HepG2 (cell line): ENCODE measurements around the gene SEBOX. TPM values are rescaled to one million over a fixed set of nuclear protein-coding genes. Genes with fewer than 3 reads are reported as not detected.

Experiments used
- ARID2 ChIP-seq: sonication (generic); formaldehyde crosslinking; IDR thresholded peaks from 2 replicates; pipeline ENCODE4 v1.8.1; 2022; ENCODE audit warnings: mild to moderate bottlenecking, missing genetic modification reagents, borderline replicate concordance
- ARNT ChIP-seq: fragments of 450-650 bp; IDR thresholded peaks from 2 replicates; pipeline ENCODE4 v1.6.1; 2017
- CREM ChIP-seq, 2 experiments: sonication (generic) in 1 of 2; formaldehyde crosslinking in 1 of 2; IDR thresholded peaks; 2 replicates each; pipeline versions ENCODE4 v1.4.0 to v1.6.1; 2016 to 2020; ENCODE audit warnings: antibody characterized with exemption in 1 of 2, mild to moderate bottlenecking in 1 of 2, missing genetic modification reagents in 1 of 2
- ERF ChIP-seq: IDR thresholded peaks from 2 replicates; pipeline ENCODE4 v1.6.1; 2018; ENCODE audit warnings: missing biosample characterization, missing genetic modification reagents
- HOXA7 ChIP-seq: sonication (generic); formaldehyde crosslinking; IDR thresholded peaks from 2 replicates; pipeline ENCODE4 v1.8.1; 2022; ENCODE audit warnings: mild to moderate bottlenecking, missing genetic modification reagents, moderate library complexity
- IKZF1 ChIP-seq: fragments of 450-650 bp; IDR thresholded peaks from 2 replicates; pipeline ENCODE4 v1.7.1; 2016
- MBD4 ChIP-seq: IDR thresholded peaks from 2 replicates; pipeline ENCODE4 v1.6.1; 2012; ENCODE audit warnings: low read length, inconsistent platforms, borderline replicate concordance
- MED1 ChIP-seq: sonication (generic); formaldehyde crosslinking; IDR thresholded peaks from 2 replicates; pipeline ENCODE4 v1.4.0; 2020; ENCODE audit warnings: missing genetic modification reagents
- PBX3 ChIP-seq: sonication (generic); formaldehyde crosslinking; IDR thresholded peaks from 2 replicates; pipeline ENCODE4 v1.8.1; 2023; ENCODE audit warnings: missing genetic modification reagents, inconsistent platforms, borderline replicate concordance
- TIGD3 ChIP-seq: sonication (generic); formaldehyde crosslinking; IDR thresholded peaks from 2 replicates; pipeline ENCODE4 v1.5.1; 2020; ENCODE audit warnings: mild to moderate bottlenecking, missing genetic modification reagents, borderline replicate concordance
- ZBTB26 ChIP-seq: IDR thresholded peaks from 2 replicates; pipeline ENCODE4 v1.6.1; 2016; ENCODE audit warnings: missing compliant biosample characterization, missing genetic modification reagents, borderline replicate concordance
- ZNF253 ChIP-seq: sonication (generic); formaldehyde crosslinking; IDR thresholded peaks from 2 replicates; pipeline ENCODE4 v1.8.0; 2022; ENCODE audit warnings: mild to moderate bottlenecking, missing genetic modification reagents, borderline replicate concordance
- ZNF292 ChIP-seq: sonication (generic); formaldehyde crosslinking; IDR thresholded peaks from 2 replicates; pipeline ENCODE4 v1.8.1; 2022; ENCODE audit warnings: mild to moderate bottlenecking, low read depth, missing genetic modification reagents, borderline replicate concordance
- polyA plus RNA-seq, 8 experiments: library from polyadenylated mRNA; depleted of rRNA in 3 of 8; stranded (reverse) in 7 of 8; unstranded in 1 of 8; fragments of >200 nt; fragmentation: Illumina TruSeq in 4 of 8; extraction: Trizol in 4 of 8; gene quantifications; 2 replicates each; pipeline versions ENCODE4 v1.2.1 to v1.2.3, GENCODE V29; 2011 to 2016; ENCODE audit warnings: low read depth in 4 of 8, missing spikeins in 1 of 8, mixed read lengths in 1 of 8; ENCODE audit not compliant: insufficient read depth in 1 of 8
- total RNA-seq, 5 experiments: library from RNA; depleted of rRNA; stranded (reverse); fragments of >200 nt; fragmentation: Illumina TruSeq; extraction: Trizol; gene quantifications; 2 replicates each; pipeline ENCODE4 v1.2.3, GENCODE V29; 2016; ENCODE audit warnings: low read depth in 1 of 5
- TF ChIP-seq, protein P1 (sequence below): sonication (generic); formaldehyde crosslinking; IDR thresholded peaks from 2 replicates; pipeline ENCODE4 v1.4.0; 2020; ENCODE audit warnings: mild to moderate bottlenecking, missing genetic modification reagents
- TF ChIP-seq, protein P2 (sequence below): sonication (generic); formaldehyde crosslinking; IDR thresholded peaks from 2 replicates; pipeline ENCODE4 v1.5.0; 2020; ENCODE audit warnings: mild to moderate bottlenecking, missing genetic modification reagents

The SEBOX gene
- total and polyA plus RNA-seq, 2 of the 13 experiments (the other 11 are each of a cell fraction or from before 2014, with no cell fraction given): not detected

GRCh38 chr17:28335201-28335958 lies 29.6 kb downstream of the SEBOX start, which contains the start of the genes IFT20 and TNFAIP1 (continued):
- TF ChIP-seq, protein P1, sequence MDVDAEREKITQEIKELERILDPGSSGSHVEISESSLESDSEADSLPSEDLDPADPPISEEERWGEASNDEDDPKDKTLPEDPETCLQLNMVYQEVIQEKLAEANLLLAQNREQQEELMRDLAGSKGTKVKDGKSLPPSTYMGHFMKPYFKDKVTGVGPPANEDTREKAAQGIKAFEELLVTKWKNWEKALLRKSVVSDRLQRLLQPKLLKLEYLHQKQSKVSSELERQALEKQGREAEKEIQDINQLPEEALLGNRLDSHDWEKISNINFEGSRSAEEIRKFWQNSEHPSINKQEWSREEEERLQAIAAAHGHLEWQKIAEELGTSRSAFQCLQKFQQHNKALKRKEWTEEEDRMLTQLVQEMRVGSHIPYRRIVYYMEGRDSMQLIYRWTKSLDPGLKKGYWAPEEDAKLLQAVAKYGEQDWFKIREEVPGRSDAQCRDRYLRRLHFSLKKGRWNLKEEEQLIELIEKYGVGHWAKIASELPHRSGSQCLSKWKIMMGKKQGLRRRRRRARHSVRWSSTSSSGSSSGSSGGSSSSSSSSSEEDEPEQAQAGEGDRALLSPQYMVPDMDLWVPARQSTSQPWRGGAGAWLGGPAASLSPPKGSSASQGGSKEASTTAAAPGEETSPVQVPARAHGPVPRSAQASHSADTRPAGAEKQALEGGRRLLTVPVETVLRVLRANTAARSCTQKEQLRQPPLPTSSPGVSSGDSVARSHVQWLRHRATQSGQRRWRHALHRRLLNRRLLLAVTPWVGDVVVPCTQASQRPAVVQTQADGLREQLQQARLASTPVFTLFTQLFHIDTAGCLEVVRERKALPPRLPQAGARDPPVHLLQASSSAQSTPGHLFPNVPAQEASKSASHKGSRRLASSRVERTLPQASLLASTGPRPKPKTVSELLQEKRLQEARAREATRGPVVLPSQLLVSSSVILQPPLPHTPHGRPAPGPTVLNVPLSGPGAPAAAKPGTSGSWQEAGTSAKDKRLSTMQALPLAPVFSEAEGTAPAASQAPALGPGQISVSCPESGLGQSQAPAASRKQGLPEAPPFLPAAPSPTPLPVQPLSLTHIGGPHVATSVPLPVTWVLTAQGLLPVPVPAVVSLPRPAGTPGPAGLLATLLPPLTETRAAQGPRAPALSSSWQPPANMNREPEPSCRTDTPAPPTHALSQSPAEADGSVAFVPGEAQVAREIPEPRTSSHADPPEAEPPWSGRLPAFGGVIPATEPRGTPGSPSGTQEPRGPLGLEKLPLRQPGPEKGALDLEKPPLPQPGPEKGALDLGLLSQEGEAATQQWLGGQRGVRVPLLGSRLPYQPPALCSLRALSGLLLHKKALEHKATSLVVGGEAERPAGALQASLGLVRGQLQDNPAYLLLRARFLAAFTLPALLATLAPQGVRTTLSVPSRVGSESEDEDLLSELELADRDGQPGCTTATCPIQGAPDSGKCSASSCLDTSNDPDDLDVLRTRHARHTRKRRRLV (CRISPR knock-in tag): peak; percentile 89; the same call in 1 of the 2 replicates
- no peak for TF ChIP-seq ZBTB26 (CRISPR knock-in tag)
- TF ChIP-seq, protein P2, sequence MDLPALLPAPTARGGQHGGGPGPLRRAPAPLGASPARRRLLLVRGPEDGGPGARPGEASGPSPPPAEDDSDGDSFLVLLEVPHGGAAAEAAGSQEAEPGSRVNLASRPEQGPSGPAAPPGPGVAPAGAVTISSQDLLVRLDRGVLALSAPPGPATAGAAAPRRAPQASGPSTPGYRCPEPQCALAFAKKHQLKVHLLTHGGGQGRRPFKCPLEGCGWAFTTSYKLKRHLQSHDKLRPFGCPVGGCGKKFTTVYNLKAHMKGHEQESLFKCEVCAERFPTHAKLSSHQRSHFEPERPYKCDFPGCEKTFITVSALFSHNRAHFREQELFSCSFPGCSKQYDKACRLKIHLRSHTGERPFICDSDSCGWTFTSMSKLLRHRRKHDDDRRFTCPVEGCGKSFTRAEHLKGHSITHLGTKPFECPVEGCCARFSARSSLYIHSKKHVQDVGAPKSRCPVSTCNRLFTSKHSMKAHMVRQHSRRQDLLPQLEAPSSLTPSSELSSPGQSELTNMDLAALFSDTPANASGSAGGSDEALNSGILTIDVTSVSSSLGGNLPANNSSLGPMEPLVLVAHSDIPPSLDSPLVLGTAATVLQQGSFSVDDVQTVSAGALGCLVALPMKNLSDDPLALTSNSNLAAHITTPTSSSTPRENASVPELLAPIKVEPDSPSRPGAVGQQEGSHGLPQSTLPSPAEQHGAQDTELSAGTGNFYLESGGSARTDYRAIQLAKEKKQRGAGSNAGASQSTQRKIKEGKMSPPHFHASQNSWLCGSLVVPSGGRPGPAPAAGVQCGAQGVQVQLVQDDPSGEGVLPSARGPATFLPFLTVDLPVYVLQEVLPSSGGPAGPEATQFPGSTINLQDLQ (CRISPR knock-in tag): 0 out of 2 replicates have a peak, but pooled peaks have one; percentile 9
- no peak; the same call in 1 of the 2 replicates for TF ChIP-seq ARID2
- no peak for TF ChIP-seq IKZF1
- TF ChIP-seq MED1 (CRISPR knock-in tag): peak; percentile 53; the same call in 1 of the 2 replicates
- TF ChIP-seq CREM (IDR thresholded peaks at IDR 0.05): peak; percentile 100
- peak; percentile 72 for TF ChIP-seq CREM (CRISPR knock-in tag; IDR thresholded peaks at IDR 0.05)
- TF ChIP-seq HOXA7 (CRISPR knock-in tag): no peak
- peak; percentile 18; the same call in 1 of the 2 replicates for TF ChIP-seq ZNF292 (CRISPR knock-in tag)
- TF ChIP-seq ERF (CRISPR knock-in tag): peak; percentile 78
- TF ChIP-seq ZNF253 (CRISPR knock-in tag): no peak
- no peak for TF ChIP-seq ARNT
- TF ChIP-seq PBX3 (CRISPR knock-in tag): no peak
- no peak for TF ChIP-seq MBD4
- TF ChIP-seq TIGD3 (CRISPR knock-in tag): no peak
